Activated CD4-positive, CD25-positive, alpha-beta regulatory T cell treated with anti-CD3 and anti-CD28 coated beads, Interleukin-2, amount 50 U/mL, for 24 hours (primary cell): ENCODE measurements around the gene SFTA2.
A peak's percentile ranks its signal among the peaks of the same experiment; 100 is the strongest.
"Not testable (repeated sequence)": the region's sequence is repeated elsewhere in the genome, so short reads cannot be mapped to it uniquely, and the experiment has no call there.

Experiments
- ATAC-seq, 2 donors: fragments of 150-1000 bp; cut with Tn5 transposase; one replicate each; pipeline ENCODE4 v1.10.0; 2021; ENCODE audit warnings: mild to moderate bottlenecking in 1 of 2, moderate library complexity in 1 of 2

Gene SFTA2

DNA sequence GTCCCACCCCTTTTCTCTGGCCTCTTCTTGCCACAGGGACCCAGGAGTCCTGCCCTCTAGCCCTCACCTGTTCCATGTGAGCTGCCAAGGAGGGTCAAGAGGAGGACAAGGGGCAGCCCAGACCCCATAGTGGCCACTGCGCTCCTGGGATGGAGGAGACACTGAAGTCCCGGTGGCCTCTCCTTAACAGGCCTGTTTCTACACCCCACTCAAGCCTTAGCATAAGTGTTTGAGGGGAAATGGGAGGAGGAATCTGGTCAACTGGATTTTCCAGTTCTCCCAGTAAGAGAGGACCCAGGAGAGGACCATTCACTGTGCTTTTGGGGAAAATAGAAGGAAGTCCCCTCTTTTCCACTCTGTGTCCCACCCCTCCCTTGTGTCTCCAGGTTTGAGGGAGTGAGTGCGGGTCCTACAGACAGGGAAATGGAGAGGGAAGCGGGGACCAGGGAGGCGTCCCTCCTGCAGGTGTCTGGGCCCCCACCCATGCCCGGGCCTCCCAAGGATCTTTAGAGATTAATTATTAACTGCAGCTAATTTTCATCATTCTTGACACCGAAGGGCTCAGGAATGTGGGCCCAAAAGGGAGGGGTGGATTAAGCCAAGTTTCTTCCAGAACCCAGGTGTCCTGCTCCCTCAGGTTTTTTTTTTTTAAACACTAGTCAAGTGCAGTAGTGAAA lies at the start of gene SFTA2:
Gene SFTA2, minus strand, starts transcription at position 202 of the 677 bp plus-strand sequence. Its CDS starts 74 bp downstream, at position 128.
- ATAC-seq, result no peak

GRCh38 chr6:30979690-30980089 lies 47.7 kb upstream of the SFTA2 start:
- no peak for ATAC-seq

DNA sequence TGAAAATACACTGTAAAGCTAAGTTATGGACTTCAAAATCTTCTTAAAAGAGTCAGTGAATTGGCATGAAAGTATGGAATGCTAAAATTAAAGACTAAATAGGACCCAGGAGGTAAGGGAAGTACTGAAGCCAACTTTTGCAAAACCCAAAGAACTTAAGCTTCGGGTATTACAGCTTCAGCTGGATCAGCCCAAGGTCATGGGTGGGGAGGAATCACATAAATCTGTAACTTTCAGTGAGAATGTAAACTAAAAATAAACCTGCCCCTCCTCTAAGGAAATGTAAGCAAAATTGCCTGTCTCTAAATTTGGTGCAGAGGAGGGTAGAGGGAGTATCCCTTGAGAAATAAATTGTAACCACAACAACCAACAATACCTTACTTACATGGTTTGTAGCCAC lies 47.2 kb upstream of the SFTA2 start:
- no peak for ATAC-seq

GRCh38 chr6:30974490-30975252 lies 42.7 kb upstream of the SFTA2 start:
- ATAC-seq, result no peak

- ATAC-seq, result no peak
These were observed 40.8 kb upstream of the SFTA2 start for GRCh38 chr6:30972816-30973215.

DNA sequence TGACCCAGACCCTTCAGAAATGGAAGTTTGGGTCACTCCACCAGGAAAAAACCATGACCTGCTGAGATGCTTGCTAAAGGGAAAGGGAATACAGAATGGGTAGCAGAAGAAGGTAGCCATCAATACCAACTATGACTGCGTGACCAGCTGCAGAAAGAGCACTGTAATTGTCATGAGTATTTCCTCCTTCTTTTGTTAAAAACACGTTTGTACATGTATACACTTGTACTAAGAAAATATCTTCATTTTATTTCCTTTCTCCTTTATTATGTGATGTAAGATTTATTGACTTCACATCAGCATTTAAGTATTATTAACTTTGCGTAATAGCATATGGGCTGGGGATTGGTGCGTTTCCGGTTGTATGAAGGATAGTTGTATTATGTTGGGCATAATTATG lies 39.0 kb upstream of the SFTA2 start:
- ATAC-seq, result no peak

- ATAC-seq, result not testable (repeated sequence)
These were observed 37.2 kb upstream of the SFTA2 start for GRCh38 chr6:30969171-30969570.

DNA sequence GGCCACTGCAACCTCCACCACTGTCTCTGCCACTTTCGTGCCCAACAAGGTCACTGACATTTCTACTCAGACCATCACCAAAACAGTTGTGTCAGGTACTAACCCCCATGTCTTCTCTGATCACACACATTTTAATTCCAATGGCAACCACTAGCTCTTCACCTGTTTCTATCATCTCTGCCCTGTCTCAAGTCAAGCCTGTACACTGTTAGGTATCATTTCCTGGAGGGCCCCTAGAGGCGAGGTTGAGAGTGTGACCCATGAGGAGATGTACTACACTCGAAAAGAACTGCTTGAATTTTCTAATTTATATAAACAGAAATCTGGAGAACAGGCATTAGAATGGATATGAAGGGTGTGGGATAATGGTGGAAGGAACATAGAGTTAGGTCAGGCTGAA lies 34.2 kb upstream of the SFTA2 start:
- no peak for ATAC-seq

- no peak for ATAC-seq
These were observed 33.2 kb upstream of the SFTA2 start for GRCh38 chr6:30965140-30965601.

GRCh38 chr6:30964075-30964474 lies 32.1 kb upstream of the SFTA2 start:
- ATAC-seq, result no peak

GRCh38 chr6:30963641-30964040 lies 31.7 kb upstream of the SFTA2 start:
- ATAC-seq, result no peak

DNA sequence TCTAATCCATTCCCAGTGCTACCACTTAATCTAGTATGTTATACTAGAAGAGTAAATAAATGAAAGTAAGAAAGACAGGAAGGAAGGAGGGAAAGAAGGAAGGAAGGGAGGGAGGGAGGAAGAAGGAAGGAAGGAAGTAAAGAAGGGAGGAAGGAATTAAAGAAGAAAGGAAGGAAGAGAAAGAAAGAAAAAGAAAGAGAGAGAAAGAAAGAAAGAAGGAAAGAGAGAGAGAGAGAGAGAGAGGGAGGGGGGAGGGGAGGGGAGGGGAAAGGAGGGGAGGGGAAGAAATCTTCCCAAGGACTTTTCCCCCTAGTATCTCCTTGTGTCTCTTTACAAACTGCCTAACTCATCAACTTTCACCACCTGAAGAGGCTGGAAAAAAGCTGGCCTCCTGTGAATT lies 30.7 kb upstream of the SFTA2 start:
- no peak for ATAC-seq

DNA sequence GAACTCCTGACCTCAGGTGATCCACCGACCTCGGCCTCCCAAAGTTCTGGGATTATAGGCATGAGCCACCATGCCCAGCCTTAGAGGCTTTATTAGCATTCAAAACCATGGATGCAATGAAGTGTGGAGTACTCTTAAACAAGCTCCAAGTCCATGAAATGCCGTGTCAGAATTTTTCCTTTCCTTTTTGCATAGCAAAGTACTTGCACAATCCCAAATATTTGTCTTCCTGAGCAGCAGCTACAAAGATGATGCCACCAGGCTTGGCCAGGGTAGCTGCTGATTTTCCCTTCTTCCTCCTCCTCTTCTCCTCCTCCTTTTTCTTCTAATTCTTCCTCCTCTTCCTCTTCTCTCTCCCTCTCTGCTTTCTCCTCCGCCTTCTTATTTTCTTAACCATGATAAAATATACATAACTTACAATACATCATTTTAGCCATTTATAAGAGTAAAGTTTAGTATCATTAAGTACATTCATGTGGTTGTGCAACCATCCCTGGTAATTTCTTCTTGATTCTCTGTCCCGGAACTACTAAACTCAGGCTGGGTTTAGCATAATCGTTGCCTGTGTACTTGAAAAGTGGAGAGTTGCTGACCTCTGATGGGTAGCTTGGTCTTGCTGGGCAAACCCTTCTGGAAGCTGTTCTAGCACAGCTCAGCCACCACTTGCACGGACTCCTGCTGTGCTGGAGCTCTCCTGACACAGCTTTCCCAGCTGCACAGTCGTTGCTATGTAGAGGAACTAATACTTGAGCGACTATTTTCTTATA lies 29.1 kb upstream of the SFTA2 start:
- ATAC-seq, result no peak

DNA sequence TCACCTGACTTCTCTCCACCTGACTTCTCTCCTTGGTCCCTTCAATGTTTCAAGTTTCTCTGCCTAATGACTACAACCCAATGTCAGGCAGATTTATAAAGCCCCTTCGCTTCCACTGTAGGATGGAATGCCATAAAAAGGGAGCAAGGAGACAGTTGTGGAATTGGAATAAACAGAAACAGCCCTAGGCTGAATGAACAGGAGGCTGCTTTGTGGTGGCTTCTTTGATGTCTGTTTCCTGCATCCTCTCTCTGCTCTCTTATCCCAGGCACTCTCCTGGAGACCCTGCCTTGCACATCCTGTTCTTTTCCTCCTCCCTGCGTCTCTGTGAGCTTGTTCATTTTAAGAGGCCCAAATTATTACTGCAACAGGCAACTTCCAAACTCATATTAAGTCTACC lies 25.7 kb upstream of the SFTA2 start:
- no peak for ATAC-seq

- ATAC-seq, result peak; percentile 92 to 98
These were observed 23.5 kb upstream of the SFTA2 start for GRCh38 chr6:30955367-30956042.

DNA sequence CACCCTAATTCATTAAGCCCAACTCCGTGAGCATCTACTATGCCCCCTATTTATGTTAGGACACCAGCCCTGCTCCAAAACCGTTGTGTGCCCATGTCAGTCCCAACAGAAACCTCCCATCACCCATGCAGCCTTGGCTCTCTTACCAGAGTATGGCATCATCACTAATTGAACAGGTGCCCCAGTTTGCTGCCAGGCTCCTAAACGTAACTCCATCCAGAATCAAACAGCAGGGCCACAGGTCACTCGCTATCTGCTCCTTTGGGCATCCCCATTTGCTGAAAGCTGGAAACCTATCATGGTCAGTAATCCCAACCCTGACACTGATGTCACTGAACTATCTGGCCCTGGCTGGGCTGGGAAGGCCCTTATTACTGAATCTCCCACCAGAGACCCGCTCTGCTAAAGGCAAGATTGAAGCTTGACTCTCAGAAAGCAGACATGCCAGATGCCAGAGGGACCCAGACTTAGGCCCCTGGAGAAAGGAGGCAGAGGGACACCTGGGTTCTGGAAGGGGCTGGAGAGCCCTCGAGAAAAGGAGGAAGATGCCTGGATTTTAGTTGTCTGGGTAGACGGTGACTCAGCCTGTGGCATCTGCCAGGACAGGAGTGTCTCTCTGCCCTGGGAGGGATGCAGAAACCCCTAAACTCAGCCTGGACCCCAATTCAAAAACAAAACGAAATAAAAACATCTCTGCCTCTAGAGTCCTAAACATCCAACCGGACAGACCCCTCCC lies 22.8 kb upstream of the SFTA2 start:
- no peak for ATAC-seq

GRCh38 chr6:30951907-30952469 lies 20.0 kb upstream of the SFTA2 start:
- ATAC-seq, result no peak

DNA sequence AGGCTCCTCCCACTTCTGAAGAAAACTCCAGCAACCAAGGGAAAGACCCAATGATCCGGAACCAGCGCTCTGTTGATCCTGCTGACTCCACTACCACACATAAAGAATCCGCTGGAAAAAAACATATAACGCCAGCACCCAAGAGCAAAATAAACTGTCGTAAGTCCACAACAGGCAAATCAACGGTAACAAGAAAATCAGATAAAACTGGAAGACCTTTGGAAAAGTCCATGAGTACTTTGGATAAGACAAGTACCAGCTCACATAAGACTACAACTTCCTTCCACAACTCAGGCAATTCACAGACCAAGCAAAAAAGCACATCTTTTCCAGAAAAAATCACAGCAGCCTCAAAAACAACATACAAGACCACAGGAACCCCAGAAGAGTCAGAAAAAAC lies 16.8 kb upstream of the SFTA2 start:
- no peak for ATAC-seq

DNA sequence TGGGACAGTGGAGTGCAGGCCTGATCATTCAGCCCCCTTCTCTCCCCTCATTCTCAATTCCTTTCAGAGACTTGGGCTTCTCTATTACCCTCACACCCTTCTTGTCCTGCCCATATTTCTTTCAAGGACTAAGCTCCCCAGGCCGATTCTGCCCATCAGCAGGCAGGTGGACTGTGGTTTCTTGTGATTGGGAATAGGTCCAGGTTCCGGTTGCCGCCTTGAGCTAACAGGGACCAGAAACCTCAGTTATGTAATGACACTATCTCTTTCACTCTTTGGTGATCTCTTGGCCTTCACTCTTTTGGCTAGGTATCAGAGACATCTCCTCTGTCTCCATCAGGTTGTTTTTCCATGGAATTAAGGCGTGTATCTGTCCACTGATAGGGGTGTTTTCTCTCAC lies 15.3 kb upstream of the SFTA2 start:
- ATAC-seq, result no peak

DNA sequence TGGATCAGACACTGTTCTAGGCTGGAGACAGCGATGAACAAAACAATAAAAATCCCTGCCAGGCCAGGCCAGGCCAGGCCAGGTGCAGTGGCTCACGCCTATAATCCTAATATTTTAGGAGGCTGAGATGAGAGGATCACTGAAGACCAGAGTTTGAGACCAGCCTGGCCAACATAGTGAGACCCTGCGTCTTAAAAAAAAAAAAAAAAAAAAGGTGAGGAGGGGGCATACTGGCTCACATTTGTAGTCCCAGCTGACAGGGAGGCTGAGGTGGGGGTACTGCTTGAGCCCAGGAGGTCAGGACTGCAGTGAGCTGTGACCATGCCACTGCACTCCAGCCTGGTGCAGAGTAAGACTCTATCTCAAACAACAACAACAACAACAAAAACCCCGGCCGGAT lies 13.3 kb upstream of the SFTA2 start:
- ATAC-seq, result no peak

- ATAC-seq, result no peak
These were observed 12.1 kb upstream of the SFTA2 start for GRCh38 chr6:30944051-30944450.
